Sigmoid colon (tissue), 7 donors: ENCODE data around the gene PLRG1. TPM values are rescaled to one million over a fixed set of nuclear protein-coding genes. Genes with fewer than 3 reads are reported as not detected.

Experiments
- DNase-seq: peaks from one replicate; pipeline ENCODE4 v3.0.0-alpha.2; 2019
- H3K27ac ChIP-seq, 4 donors: fragments of 200-600 bp; sonication (generic); one replicate each; pipeline ENCODE4 v1.5.1; 2016 to 2019; ENCODE audit warnings: mild to moderate bottlenecking in 1 of 4
- H3K27me3 ChIP-seq, 3 donors: fragments of 200-600 bp; sonication (generic); one replicate each; pipeline ENCODE4 v1.5.1; 2019; ENCODE audit warnings: mild to moderate bottlenecking in 1 of 3
- H3K36me3 ChIP-seq, 4 donors: fragments of 200-600 bp; sonication (generic); one replicate each; pipeline ENCODE4 v1.5.1; 2016 to 2019
- H3K4me1 ChIP-seq, 4 donors: fragments of 200-600 bp; sonication (generic); one replicate each; pipeline ENCODE4 v1.5.1; 2017 to 2019
- H3K4me3 ChIP-seq, 4 donors: fragments of 200-600 bp; sonication (generic); one replicate each; pipeline ENCODE4 v1.5.1; 2017 to 2019; ENCODE audit warnings: mild to moderate bottlenecking in 2 of 4, moderate library complexity in 1 of 4
- H3K9me3 ChIP-seq, 4 donors: fragments of 200-600 bp in 3 of 4; sonication (generic) in 3 of 4; one replicate each; pipeline versions ENCODE4 v1.5.1 to v1.6.1; 2013 to 2019
- EP300 ChIP-seq, 4 donors: sonication (generic); formaldehyde crosslinking; IDR thresholded peaks; one replicate each; pipeline ENCODE4 v1.6.1; 2017; ENCODE audit warnings: antibody characterized with exemption in 4 of 4
- POLR2A ChIP-seq, 2 donors: fragments of 450-650 bp; IDR thresholded peaks; one replicate each; pipeline ENCODE4 v1.6.1; 2016; ENCODE audit warnings: antibody characterized with exemption in 2 of 2, mild to moderate bottlenecking in 2 of 2, moderate library complexity in 2 of 2
- POLR2AphosphoS5 ChIP-seq, 4 donors: sonication (generic); formaldehyde crosslinking; IDR thresholded peaks; one replicate each; pipeline ENCODE4 v1.6.1; 2017; ENCODE audit warnings: antibody characterized with exemption in 4 of 4
- WGBS, 2 donors: extraction: QIAGEN DNeasy Blood & Tissue Kit; methylation state at CpG; one replicate each; pipeline ENCODE4 v1.1.7; 2013; 5-methylcytosine and 5-hydroxymethylcytosine counted together
- intact Hi-C: fragments of 100-400 bp; cut with DNase I; formaldehyde crosslinking; loops from one replicate; pipeline ENCODE4 v1.15.1; 2023
- polyA plus RNA-seq, 3 donors: library from polyadenylated mRNA; stranded (reverse); fragments of 200-250 nt; gene quantifications; one replicate each; pipeline ENCODE4 v1.2.3, GENCODE V29; 2013
- small RNA-seq, 3 donors: library from RNA; depleted of rRNA; stranded (forward); fragments of <200 nt; gene quantifications; one replicate each; pipeline ENCODE3, GENCODE V24; 2016
- total RNA-seq, 4 donors: library from RNA; depleted of rRNA; stranded (reverse); fragments of >200 nt; gene quantifications; one replicate each; pipeline ENCODE4 v1.1.0, GENCODE V29; 2016
- TF ChIP-seq, protein P1 (sequence below), 4 experiments: fragments of 450-650 bp in 3 of 4; fragments of 200-600 bp in 1 of 4; IDR thresholded peaks; one replicate each; pipeline ENCODE4 v1.5.1; 2016 to 2019; ENCODE audit warnings: antibody characterized with exemption in 4 of 4, mild to moderate bottlenecking in 3 of 4, moderate library complexity in 2 of 4
- donor health status: healthy with polysubstance abuse.
- donor health status: Bipolar disorder and iron deficiency.
- donor health status: healthy.

PLRG1 gene
- total and polyA plus RNA-seq, 7 donors = 24.7 to 73.1 (median 41.3) TPM

DNA sequence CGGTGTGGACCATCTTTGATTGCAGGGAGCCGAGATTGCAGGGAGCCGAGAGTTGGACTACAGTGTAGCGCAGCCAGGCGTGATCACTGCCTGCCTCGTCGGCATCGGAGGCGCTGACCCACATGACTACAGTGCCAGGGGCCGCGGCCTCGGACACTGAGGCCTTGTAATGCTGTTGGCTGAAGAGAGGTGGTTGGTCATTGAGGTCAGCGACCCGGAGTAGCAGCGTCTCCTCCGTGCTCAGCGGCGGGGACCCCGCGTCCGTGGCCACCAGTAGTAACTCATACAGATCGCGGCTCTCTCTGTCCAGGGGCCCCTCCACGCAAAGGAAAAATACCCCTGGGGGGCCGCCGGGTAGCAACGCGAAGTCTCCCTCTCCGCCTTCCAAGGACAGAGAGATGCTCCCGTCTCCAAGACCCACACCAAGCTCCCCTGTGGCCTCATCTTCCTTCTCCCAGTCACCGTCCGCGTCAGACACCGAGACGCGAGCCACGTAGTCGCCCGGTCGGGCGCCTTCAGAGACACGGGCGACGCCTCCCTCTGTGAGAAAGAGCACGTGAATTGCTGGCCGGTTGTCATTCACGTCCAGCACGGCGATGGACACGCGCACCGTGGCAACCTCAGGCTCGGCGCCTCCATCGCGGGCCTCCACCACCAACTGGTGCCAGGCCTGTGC lies 60.5 kb downstream of the PLRG1 start:
- no peaks in the 10 kb centered on the region for H3K36me3 ChIP-seq
- H3K27me3 ChIP-seq = peaks cover 0 to 10% (median 0%) of the 10 kb centered on the region in 3 donors
- intact Hi-C loops = loop anchor here (2.0 to 5.0 kb wide), 2 partner anchors 73 to 92 kb away; no protein-coding TSS in a partner anchor
- no peak for DNase-seq
- H3K4me1 ChIP-seq = peaks cover 0 to 36% (median 19%) of the 10 kb centered on the region in 4 donors
- no peak overlapping the region for H3K27ac ChIP-seq
- peak overlapping the region; percentile 46 to 57 (median 52) for H3K4me3 ChIP-seq
- WGBS, 2 donors = 48 to 64% methylated on average over 56 of the region's 56 CpGs
- no peaks in the 10 kb centered on the region for H3K9me3 ChIP-seq
- TF ChIP-seq, protein P1, sequence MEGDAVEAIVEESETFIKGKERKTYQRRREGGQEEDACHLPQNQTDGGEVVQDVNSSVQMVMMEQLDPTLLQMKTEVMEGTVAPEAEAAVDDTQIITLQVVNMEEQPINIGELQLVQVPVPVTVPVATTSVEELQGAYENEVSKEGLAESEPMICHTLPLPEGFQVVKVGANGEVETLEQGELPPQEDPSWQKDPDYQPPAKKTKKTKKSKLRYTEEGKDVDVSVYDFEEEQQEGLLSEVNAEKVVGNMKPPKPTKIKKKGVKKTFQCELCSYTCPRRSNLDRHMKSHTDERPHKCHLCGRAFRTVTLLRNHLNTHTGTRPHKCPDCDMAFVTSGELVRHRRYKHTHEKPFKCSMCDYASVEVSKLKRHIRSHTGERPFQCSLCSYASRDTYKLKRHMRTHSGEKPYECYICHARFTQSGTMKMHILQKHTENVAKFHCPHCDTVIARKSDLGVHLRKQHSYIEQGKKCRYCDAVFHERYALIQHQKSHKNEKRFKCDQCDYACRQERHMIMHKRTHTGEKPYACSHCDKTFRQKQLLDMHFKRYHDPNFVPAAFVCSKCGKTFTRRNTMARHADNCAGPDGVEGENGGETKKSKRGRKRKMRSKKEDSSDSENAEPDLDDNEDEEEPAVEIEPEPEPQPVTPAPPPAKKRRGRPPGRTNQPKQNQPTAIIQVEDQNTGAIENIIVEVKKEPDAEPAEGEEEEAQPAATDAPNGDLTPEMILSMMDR (IDR thresholded peaks at IDR 0.05) = no peak
- no peak for TF ChIP-seq POLR2AphosphoS5 (IDR thresholded peaks at IDR 0.05)
- no peak for TF ChIP-seq EP300 (IDR thresholded peaks at IDR 0.05)
- TF ChIP-seq POLR2A (IDR thresholded peaks at IDR 0.05) = no peak

DNA sequence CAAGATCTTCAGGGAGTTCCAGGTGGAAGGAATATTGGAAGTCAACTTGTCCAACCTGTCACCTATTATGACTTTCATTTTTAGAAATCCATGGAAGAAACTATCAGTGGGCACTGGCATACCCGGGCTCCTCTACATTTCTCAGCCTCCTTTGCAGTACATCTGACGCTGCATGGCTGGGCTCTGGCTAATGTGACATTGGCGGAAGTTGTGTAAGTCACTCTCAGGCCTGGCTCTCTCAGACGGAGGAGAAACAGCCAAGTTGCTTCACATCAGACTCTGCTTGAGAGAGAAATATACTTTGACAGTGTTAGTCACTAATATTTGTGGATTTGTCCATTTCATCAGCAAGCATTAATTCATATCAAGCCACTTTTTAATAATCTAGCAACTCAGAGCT lies 63.1 kb downstream of the PLRG1 start:
- Histone ChIP-seq H3K27ac (no peak overlapping the region), H3K9me3 (no peaks in the 10 kb centered on the region), H3K4me3 (no peak overlapping the region), H3K4me1 (peaks cover 0 to 34% (median 19%) of the 10 kb centered on the region in 4 donors), H3K27me3 (peaks cover 0 to 10% (median 0%) of the 10 kb centered on the region in 3 donors), H3K36me3 (no peaks in the 10 kb centered on the region)
- TF ChIP-seq POLR2A (IDR thresholded peaks at IDR 0.05) (no peak), POLR2AphosphoS5 (IDR thresholded peaks at IDR 0.05) (no peak), EP300 (IDR thresholded peaks at IDR 0.05) (no peak)
- TF ChIP-seq, protein P1 (IDR thresholded peaks at IDR 0.05) = no peak
- intact Hi-C loops = no loop called here
- 87 to 88% methylated on average over 4 of the region's 4 CpGs for WGBS, 2 donors
- no peak for DNase-seq

DNA sequence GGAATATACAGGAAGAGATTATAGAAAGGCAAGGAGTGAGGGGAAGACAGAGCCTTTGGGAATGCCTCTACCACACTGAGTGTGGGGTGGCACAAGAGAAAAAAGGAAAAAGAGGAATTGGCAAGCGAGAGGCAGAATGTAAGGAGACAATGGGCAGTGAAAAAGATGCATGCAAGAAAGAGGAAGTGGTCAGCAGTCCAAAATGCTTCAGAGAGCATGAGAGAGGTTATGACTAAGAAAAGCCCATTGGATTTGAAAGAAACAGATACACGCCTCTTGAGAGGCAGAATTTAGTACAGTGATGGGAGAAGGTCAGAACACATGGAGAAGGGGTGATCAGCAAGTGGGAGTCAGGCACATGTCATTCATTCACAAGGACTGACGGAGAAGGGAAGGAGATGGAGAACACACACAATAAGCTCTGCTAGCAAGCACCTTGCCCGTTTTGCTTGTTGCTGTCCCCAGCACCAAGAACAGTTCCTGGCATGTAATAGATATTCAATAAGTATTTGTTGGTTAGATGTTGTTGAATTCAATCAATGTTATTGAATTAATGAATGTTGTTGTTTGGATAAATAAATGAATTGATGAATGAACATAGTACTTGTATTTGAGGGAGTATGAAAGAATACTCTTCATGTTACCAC lies 65.0 kb downstream of the PLRG1 start:
- Histone ChIP-seq H3K27ac (no peak overlapping the region), H3K27me3 (peaks cover 0 to 5% (median 0%) of the 10 kb centered on the region in 3 donors), H3K36me3 (no peaks in the 10 kb centered on the region), H3K4me1 (peaks cover 0 to 24% (median 5%) of the 10 kb centered on the region in 4 donors), H3K9me3 (no peaks in the 10 kb centered on the region), H3K4me3 (no peak overlapping the region)
- DNase-seq = no peak
- intact Hi-C loops = no loop called here
- WGBS, 2 donors = 42 to 57% methylated on average over 4 of the region's 4 CpGs
- no peak for TF ChIP-seq POLR2AphosphoS5 (IDR thresholded peaks at IDR 0.05)
- TF ChIP-seq EP300 (IDR thresholded peaks at IDR 0.05) = no peak
- no peak for TF ChIP-seq POLR2A (IDR thresholded peaks at IDR 0.05)
- TF ChIP-seq, protein P1 (IDR thresholded peaks at IDR 0.05) = no peak

Small RNA genes lying within 50 kb of the gene (small RNA-seq; reads per million reads assigned to genes)
- 0 reads per million in 3 donors for gene RNU6-1285P

Other genes starting within 250 kb of the PLRG1 start
- gene DCHS2, start 58.6 kb downstream of the PLRG1 start, total RNA-seq = 10 to 100 TPM; 13.6 to 24.1 (median 17.2) TPM
- gene DCHS2, start 58.6 kb downstream of the PLRG1 start, polyA plus RNA-seq = under 1 TPM; under 0.01 to 0.61 (median under 0.01) TPM
- gene FGB, start 12.6 kb upstream of the PLRG1 start, total RNA-seq = not detected
- under 1 TPM in 1 of 3 donors, not detected in 2; 0.67 TPM for gene FGB, start 12.6 kb upstream of the PLRG1 start, polyA plus RNA-seq
- not detected for gene FGA, start 40.3 kb upstream of the PLRG1 start, total RNA-seq
- gene FGA, start 40.3 kb upstream of the PLRG1 start, polyA plus RNA-seq = under 1 TPM in 1 of 3 donors, not detected in 2; 0.38 TPM
- gene FGG, start 62.3 kb upstream of the PLRG1 start, total RNA-seq = not detected
- gene FGG, start 62.3 kb upstream of the PLRG1 start, polyA plus RNA-seq = under 1 TPM in 1 of 3 donors, not detected in 2; 0.22 TPM
- gene LRAT, start 193.6 kb upstream of the PLRG1 start, total RNA-seq = 1 to 10 TPM in 3 of 4 donors, under 1 TPM in 1; 0.83 to 2.1 (median 1.6) TPM
- under 1 TPM in 2 of 3 donors, not detected in 1; 0.25 to 0.60 TPM for gene LRAT, start 193.6 kb upstream of the PLRG1 start, polyA plus RNA-seq
- gene RBM46, start 230.9 kb upstream of the PLRG1 start, total RNA-seq = 1 to 10 TPM in 2 of 4 donors, not detected in 2; 2.1 to 4.1 TPM
- not detected for gene RBM46, start 230.9 kb upstream of the PLRG1 start, polyA plus RNA-seq